HG03097 (cell line): ENCODE measurements around the gene NPNT.

Experiments
- ATAC-seq: cut with Tn5 transposase; IDR thresholded peaks from one replicate; pipeline ENCODE4 v1.9.1; 2021; ENCODE audit not compliant: unreplicated experiment, low FRiP score

Gene NPNT

GRCh38 chr4:106011387-106011786 lies 116.1 kb downstream of the NPNT start:
- no peak for ATAC-seq

- no peak for ATAC-seq
Measured at GRCh38 chr4:106017975-106018374, 122.7 kb downstream of the NPNT start.

- no peak for ATAC-seq
Measured at GRCh38 chr4:106019771-106020170, 124.5 kb downstream of the NPNT start.
